Hepatocyte (in vitro differentiated cells): Measurements from ENCODE around the gene RPP30. TPM values are rescaled to one million over a fixed set of nuclear protein-coding genes. Genes with fewer than 3 reads are reported as not detected.

Experiments
- DNase-seq: peaks from one replicate; pipeline ENCODE4 v3.0.0-alpha.2; 2016; ENCODE audit warnings: low spot score
- H2AFZ ChIP-seq: fragments of 200-600 bp; sonication (generic); 2 replicates; pipeline ENCODE4 v1.6.0; 2016; ENCODE audit warnings: antibody characterized with exemption, mild to moderate bottlenecking
- H3K27ac ChIP-seq: fragments of 200-600 bp; sonication (generic); 2 replicates; pipeline ENCODE4 v1.5.1; 2016; ENCODE audit warnings: mild to moderate bottlenecking
- H3K27me3 ChIP-seq: fragments of 200-600 bp; sonication (generic); 2 replicates; pipeline ENCODE4 v1.6.1; 2016
- H3K36me3 ChIP-seq: fragments of 200-600 bp; sonication (generic); replicated peaks from 2 replicates; pipeline ENCODE4 v1.5.1; 2016; ENCODE audit warnings: low read depth; ENCODE audit not compliant: insufficient read depth
- H3K4me1 ChIP-seq: fragments of 200-600 bp; sonication (generic); 2 replicates; pipeline ENCODE4 v1.5.1; 2016; ENCODE audit warnings: mild to moderate bottlenecking, moderate library complexity; ENCODE audit not compliant: insufficient read depth
- H3K4me2 ChIP-seq: fragments of 200-600 bp; sonication (generic); 2 replicates; pipeline ENCODE4 v1.6.0; 2016
- H3K4me3 ChIP-seq: fragments of 200-600 bp; sonication (generic); 2 replicates; pipeline ENCODE4 v1.5.1; 2016; ENCODE audit warnings: mild to moderate bottlenecking
- H3K79me2 ChIP-seq: fragments of 200-600 bp; sonication (generic); 2 replicates; pipeline ENCODE4 v1.6.0; 2017; ENCODE audit warnings: mild to moderate bottlenecking
- H3K9me2 ChIP-seq: fragments of 200-600 bp; sonication (generic); replicated peaks from 2 replicates; pipeline ENCODE4 v1.6.0; 2017; ENCODE audit warnings: mild to moderate bottlenecking; ENCODE audit not compliant: insufficient read depth
- H3K9me3 ChIP-seq: fragments of 200-600 bp; sonication (generic); 2 replicates; pipeline ENCODE4 v1.5.1; 2016; ENCODE audit warnings: low read depth, mild to moderate bottlenecking
- H4K20me1 ChIP-seq: fragments of 200-600 bp; sonication (generic); 2 replicates; pipeline ENCODE4 v1.6.0; 2016; ENCODE audit warnings: mild to moderate bottlenecking; ENCODE audit not compliant: insufficient read depth, poor library complexity, severe bottlenecking
- EZH2 ChIP-seq: fragments of 200-600 bp; sonication (generic); IDR thresholded peaks from 2 replicates; pipeline ENCODE4 v1.6.1; 2016; ENCODE audit warnings: antibody characterized with exemption, mild to moderate bottlenecking, borderline replicate concordance
- EZH2phosphoT487 ChIP-seq: fragments of 200-600 bp; sonication (generic); IDR thresholded peaks from one replicate; pipeline ENCODE4 v1.6.1; 2018; ENCODE audit warnings: antibody characterized with exemption, mild to moderate bottlenecking, low read depth, moderate library complexity; ENCODE audit not compliant: unreplicated experiment, severe bottlenecking
- WGBS: methylation state at CpG from one replicate; pipeline ENCODE4 v1.1.6; 2016; ENCODE audit warnings: low lambda C conversion rate; ENCODE audit errors: missing lambda C conversion rate; 5-methylcytosine and 5-hydroxymethylcytosine counted together
- polyA plus RNA-seq: library from polyadenylated mRNA; unstranded; fragments of >200 nt; fragmentation: Nextera tagmentation; extraction: Ambion mirVana; gene quantifications from 2 replicates; pipeline ENCODE4 v1.2.1, GENCODE V29; 2016
- total RNA-seq: library from RNA; depleted of rRNA; stranded (reverse); fragments of >200 nt; gene quantifications from 2 replicates; pipeline ENCODE4 v1.2.3, GENCODE V29; 2014
- TF ChIP-seq, protein P1 (sequence below): fragments of 200-600 bp; sonication (generic); IDR thresholded peaks from 2 replicates; pipeline ENCODE4 v1.5.1; 2016; ENCODE audit warnings: antibody characterized with exemption, mild to moderate bottlenecking; ENCODE audit not compliant: poor library complexity

RPP30 gene
- total and polyA plus RNA-seq, 2 experiments from 2014 or later: 33.1 to 38.6 TPM

DNA sequence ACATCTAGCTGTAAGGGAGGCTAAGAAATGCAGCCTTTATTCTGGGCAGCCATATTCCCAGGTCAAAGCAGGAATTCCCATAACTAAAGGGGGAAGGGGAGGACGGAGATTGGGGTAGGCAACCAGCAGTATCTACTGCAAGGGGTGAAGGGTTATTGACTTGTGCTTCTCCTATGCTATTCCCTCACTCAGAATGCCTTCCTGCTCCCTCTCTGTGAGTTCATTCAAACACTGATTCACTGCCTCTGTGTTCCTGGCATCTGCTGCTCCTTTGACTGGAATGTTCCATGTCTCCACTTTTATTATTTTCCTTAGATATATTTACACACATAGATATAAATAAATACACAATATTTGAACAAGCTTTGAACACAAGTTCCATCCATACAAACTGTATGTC, 25.0 kb upstream of the RPP30 start:
- Histone ChIP-seq H3K36me3 (no peaks in the 10 kb centered on the region), H2AFZ (no peak overlapping the region), H3K9me2 (no peaks in the 10 kb centered on the region), H3K9me3 (peaks cover 6% of the 10 kb centered on the region), H3K27ac (no peak overlapping the region), H3K79me2 (no peaks in the 10 kb centered on the region), H3K4me1 (no peaks in the 10 kb centered on the region), H3K27me3 (no peaks in the 10 kb centered on the region), H3K4me3 (no peak overlapping the region), H3K4me2 (no peak overlapping the region), H4K20me1 (no peaks in the 10 kb centered on the region)
- DNase-seq: no peak
- TF ChIP-seq, protein P1, sequence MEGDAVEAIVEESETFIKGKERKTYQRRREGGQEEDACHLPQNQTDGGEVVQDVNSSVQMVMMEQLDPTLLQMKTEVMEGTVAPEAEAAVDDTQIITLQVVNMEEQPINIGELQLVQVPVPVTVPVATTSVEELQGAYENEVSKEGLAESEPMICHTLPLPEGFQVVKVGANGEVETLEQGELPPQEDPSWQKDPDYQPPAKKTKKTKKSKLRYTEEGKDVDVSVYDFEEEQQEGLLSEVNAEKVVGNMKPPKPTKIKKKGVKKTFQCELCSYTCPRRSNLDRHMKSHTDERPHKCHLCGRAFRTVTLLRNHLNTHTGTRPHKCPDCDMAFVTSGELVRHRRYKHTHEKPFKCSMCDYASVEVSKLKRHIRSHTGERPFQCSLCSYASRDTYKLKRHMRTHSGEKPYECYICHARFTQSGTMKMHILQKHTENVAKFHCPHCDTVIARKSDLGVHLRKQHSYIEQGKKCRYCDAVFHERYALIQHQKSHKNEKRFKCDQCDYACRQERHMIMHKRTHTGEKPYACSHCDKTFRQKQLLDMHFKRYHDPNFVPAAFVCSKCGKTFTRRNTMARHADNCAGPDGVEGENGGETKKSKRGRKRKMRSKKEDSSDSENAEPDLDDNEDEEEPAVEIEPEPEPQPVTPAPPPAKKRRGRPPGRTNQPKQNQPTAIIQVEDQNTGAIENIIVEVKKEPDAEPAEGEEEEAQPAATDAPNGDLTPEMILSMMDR: no peak
- no peak for TF ChIP-seq EZH2
- TF ChIP-seq EZH2phosphoT487: no peak
- 77% methylated on average over 1 of the region's 1 CpG for WGBS

DNA sequence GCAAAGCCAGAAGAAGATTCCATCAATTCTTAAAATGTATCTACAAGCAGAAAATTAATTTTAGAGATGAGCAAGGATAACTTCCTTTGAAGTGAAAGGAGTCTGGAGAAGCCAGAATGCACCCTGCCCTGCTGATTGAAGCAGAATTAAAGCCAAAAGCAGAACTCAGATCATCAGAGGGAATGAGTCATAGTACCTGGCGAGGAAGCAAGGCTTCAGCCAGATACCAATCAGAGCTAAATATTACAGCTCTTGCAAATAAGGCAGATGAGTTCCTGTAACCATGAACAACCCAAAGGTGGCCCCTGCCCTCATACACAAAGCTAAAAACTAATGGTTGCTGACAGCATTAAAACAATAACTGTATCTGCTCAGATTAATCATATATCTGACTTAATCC, 24.3 kb upstream of the RPP30 start:
- Histone ChIP-seq H3K27ac (no peak overlapping the region), H3K9me3 (peaks cover 6% of the 10 kb centered on the region), H3K4me1 (no peaks in the 10 kb centered on the region), H3K4me3 (no peak overlapping the region), H4K20me1 (no peaks in the 10 kb centered on the region), H3K27me3 (no peaks in the 10 kb centered on the region), H3K79me2 (no peaks in the 10 kb centered on the region), H3K4me2 (no peak overlapping the region), H3K36me3 (no peaks in the 10 kb centered on the region), H3K9me2 (no peaks in the 10 kb centered on the region), H2AFZ (no peak overlapping the region)
- no peak for DNase-seq
- WGBS: 47% methylated on average over 1 of the region's 1 CpG
- TF ChIP-seq EZH2phosphoT487 (no peak), EZH2 (no peak)
- TF ChIP-seq, protein P1: no peak

DNA sequence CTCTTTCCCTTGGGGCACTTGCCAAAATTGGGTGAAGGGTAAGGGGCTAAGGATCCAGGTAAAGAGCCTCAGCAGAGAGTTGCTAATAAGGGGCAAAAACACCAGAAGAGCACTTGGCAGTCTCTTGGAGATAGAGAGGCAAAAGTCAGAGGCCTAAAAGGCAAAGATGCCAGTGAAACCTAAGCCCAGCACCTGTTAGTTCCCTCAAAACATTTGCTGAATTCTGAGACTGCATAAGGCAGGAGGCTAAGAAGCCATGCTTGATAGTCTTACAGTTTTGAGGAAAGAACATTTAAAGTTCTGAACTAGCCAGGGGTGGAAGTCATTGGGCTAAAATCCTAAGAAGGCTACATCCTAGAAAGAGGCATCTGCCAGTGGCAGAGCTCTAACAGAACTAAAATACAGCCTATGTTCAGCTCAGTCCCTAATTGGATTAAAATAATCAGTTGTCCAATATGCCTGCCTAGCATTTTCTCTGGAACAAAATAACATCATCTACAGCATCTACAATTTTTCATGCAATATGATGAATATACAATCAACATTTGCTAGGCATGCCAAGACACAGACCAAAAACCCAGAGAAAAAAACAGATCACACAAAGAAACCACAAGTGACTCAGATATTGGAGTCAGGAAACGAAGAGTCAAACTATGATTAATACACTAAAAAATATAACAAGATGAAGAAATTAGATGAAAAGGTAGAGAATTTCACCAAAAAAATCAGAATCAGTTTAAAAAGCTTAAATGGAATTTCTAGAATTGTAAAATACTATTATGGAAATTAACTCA, 21.6 kb upstream of the RPP30 start:
- TF ChIP-seq EZH2 (no peak), EZH2phosphoT487 (no peak)
- TF ChIP-seq, protein P1: no peak
- Histone ChIP-seq H3K9me3 (peaks cover 6% of the 10 kb centered on the region), H3K4me2 (no peak overlapping the region), H3K27ac (no peak overlapping the region), H3K36me3 (no peaks in the 10 kb centered on the region), H3K4me3 (no peak overlapping the region), H3K27me3 (peaks cover 10% of the 10 kb centered on the region), H3K4me1 (no peaks in the 10 kb centered on the region), H3K9me2 (no peaks in the 10 kb centered on the region), H4K20me1 (no peaks in the 10 kb centered on the region), H3K79me2 (no peaks in the 10 kb centered on the region), H2AFZ (no peak overlapping the region)
- DNase-seq: no peak
- 88% methylated on average over 1 of the region's 1 CpG for WGBS

DNA sequence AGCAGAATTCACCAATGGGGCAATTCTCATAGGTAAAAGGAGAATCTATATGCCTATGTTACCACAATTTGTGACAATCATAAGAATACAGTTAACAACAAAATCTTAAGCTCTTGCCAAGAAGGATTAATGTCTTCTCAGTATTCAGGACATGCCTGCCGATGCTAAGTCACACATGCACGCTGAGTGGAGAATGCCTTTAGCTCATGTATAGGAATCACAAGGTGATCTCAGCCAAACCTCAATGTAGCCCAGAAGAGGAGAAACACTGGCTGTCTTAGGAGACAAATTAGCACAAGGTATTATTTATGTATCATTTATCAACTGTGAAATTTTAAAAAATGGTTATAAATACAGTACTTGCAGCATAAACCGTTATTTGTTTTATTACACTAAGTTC, 16.6 kb upstream of the RPP30 start:
- Histone ChIP-seq H3K9me2 (no peaks in the 10 kb centered on the region), H3K4me3 (no peak overlapping the region), H3K4me1 (peaks cover 7% of the 10 kb centered on the region), H3K9me3 (peaks cover 6% of the 10 kb centered on the region), H2AFZ (no peak overlapping the region), H3K27me3 (peaks cover 54% of the 10 kb centered on the region), H3K79me2 (no peaks in the 10 kb centered on the region), H3K36me3 (no peaks in the 10 kb centered on the region), H4K20me1 (no peaks in the 10 kb centered on the region), H3K27ac (no peak overlapping the region), H3K4me2 (no peak overlapping the region)
- TF ChIP-seq EZH2phosphoT487 (no peak), EZH2 (no peak)
- TF ChIP-seq, protein P1: no peak
- no peak for DNase-seq
- 67% methylated on average over 3 of the region's 3 CpGs for WGBS
